Measurements from ENCODE around the gene SPTB. TPM values are rescaled to one million over a fixed set of nuclear protein-coding genes. Genes with fewer than 3 reads are reported as not detected.
"Not testable (repeated sequence)": the region's sequence is repeated elsewhere in the genome, so short reads cannot be mapped to it uniquely, and the experiment has no call there.

SPTB gene
- polyA plus RNA-seq, 1 experiment, result 0.01 TPM

DNA sequence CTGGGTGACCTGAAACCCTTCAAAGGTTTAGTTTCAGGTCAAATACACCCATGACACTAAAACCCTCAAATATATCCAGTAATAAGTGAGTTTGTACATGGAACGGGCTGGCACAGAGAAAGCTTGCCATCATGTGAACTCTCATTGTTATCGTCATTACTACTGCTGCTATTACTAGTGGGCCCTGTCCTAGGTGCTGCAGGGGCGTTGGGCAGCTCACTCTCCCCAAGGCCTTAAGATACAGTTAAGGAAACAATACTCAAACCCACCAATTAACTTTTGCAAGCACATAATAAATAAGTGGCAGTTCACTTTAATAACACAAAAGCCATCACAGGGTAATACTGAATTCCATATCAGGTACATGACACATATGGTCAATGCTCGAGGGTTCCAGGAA is 71.3 kb downstream of the SPTB start:
- Histone ChIP-seq H3K27me3 (ENCODE audit: control insufficient read depth, insufficient read depth, low read length) (peaks cover 5% of the 10 kb centered on the region), H3K4me3 (ENCODE audit: low read depth, low read length) (no peak overlapping the region), H3K9me3 (ENCODE audit: control insufficient read depth, insufficient read depth, low read length) (no peaks in the 10 kb centered on the region; the same call in 1 of the 2 replicates), H3K27ac (ENCODE audit: low read depth, low read length) (no peak overlapping the region)
- DNase-seq (ENCODE audit: low read depth, low spot score), result no peak
- CTCF ChIA-PET, result interaction anchor here (1.2 to 2.0 kb wide), 2 partner anchors 8 to 15 kb away, joined by 3 to 13 read pairs; no protein-coding TSS in a partner anchor
- no peak for TF ChIP-seq CTCF (IDR thresholded peaks at IDR 0.05; ENCODE audit: low read depth, low read length)
- POLR2A ChIA-PET, result no interaction called here

- TF ChIP-seq CTCF (IDR thresholded peaks at IDR 0.05; ENCODE audit: low read depth, low read length), result no peak
- POLR2A ChIA-PET, result no interaction called here
- no peak for DNase-seq (ENCODE audit: low read depth, low spot score)
- CTCF ChIA-PET, result interaction anchor here (1.1 kb wide), 1 partner anchor 84 kb away, joined by 3 read pairs; no protein-coding TSS in a partner anchor
- H3K4me3 ChIP-seq (ENCODE audit: low read depth, low read length), result no peak overlapping the region
- no peaks in the 10 kb centered on the region; the same call in 1 of the 2 replicates for H3K9me3 ChIP-seq (ENCODE audit: control insufficient read depth, insufficient read depth, low read length)
- H3K27ac ChIP-seq (ENCODE audit: low read depth, low read length), result peak overlapping the region; percentile 83
- peaks cover 5% of the 10 kb centered on the region for H3K27me3 ChIP-seq (ENCODE audit: control insufficient read depth, insufficient read depth, low read length)
These were observed 72.2 kb downstream of the SPTB start for GRCh38 chr14:64807551-64807950.

GRCh38 chr14:64806862-64807495 is 72.7 kb downstream of the SPTB start:
- TF ChIP-seq CTCF (IDR thresholded peaks at IDR 0.05; ENCODE audit: low read depth, low read length), result no peak
- DNase-seq (ENCODE audit: low read depth, low spot score), result no peak
- Histone ChIP-seq H3K4me3 (ENCODE audit: low read depth, low read length) (no peak overlapping the region), H3K27ac (ENCODE audit: low read depth, low read length) (peak overlapping the region; percentile 83), H3K9me3 (ENCODE audit: control insufficient read depth, insufficient read depth, low read length) (no peaks in the 10 kb centered on the region; the same call in 1 of the 2 replicates), H3K27me3 (ENCODE audit: control insufficient read depth, insufficient read depth, low read length) (no peaks in the 10 kb centered on the region)
- ChIA-PET POLR2A (no interaction called here), CTCF (interaction anchor here (1.1 kb wide), 1 partner anchor 84 kb away, joined by 3 read pairs; no protein-coding TSS in a partner anchor)

DNA sequence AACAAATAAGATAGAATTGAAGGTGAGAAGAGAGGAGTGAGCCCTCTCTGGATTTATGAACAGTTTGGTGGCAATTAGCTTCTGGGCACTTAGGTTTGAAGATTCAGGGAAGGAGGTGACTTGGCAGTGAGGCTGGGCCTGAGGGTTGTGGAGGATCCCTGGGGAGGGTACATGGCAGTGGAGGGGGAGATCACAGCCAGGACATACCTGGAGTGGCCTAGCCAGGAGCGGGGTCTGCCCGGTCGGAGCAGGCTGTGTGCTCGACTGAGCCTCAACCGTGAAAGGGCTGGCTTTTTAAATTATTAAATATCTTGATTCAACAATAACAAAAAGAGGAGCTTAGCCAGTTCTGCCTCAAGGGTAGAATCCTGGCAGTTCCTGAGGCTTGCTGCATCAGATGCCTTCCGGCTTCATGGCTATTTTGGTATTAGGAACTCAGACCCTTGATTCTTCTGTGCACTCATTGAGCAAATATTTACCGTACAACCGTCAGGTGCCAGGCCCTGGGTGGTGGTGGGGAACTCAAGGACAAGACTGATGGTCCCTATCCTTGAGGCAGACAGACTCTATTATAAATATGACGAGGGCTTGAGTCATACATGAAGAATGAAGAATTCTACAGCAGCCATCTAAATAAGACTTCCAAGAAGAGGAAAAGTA is 73.4 kb downstream of the SPTB start:
- no peaks in the 10 kb centered on the region for H3K27me3 ChIP-seq (ENCODE audit: control insufficient read depth, insufficient read depth, low read length)
- POLR2A ChIA-PET, result no interaction called here
- CTCF ChIA-PET, result interaction anchor here (1.1 kb wide), 1 partner anchor 85 kb away, joined by 3 read pairs; no protein-coding TSS in a partner anchor
- TF ChIP-seq CTCF (IDR thresholded peaks at IDR 0.05; ENCODE audit: low read depth, low read length), result no peak
- H3K27ac ChIP-seq (ENCODE audit: low read depth, low read length), result peak overlapping the region; percentile 83
- H3K9me3 ChIP-seq (ENCODE audit: control insufficient read depth, insufficient read depth, low read length), result no peaks in the 10 kb centered on the region; the same call in 1 of the 2 replicates
- peak; percentile 59 for DNase-seq (ENCODE audit: low read depth, low spot score)
- no peak overlapping the region for H3K4me3 ChIP-seq (ENCODE audit: low read depth, low read length)

GRCh38 chr14:64805646-64806045 is 74.1 kb downstream of the SPTB start:
- H3K9me3 ChIP-seq (ENCODE audit: control insufficient read depth, insufficient read depth, low read length); CTCF ChIA-PET; H3K4me3 ChIP-seq (ENCODE audit: low read depth, low read length); POLR2A ChIA-PET; H3K27me3 ChIP-seq (ENCODE audit: control insufficient read depth, insufficient read depth, low read length); DNase-seq (ENCODE audit: low read depth, low spot score): not testable (repeated sequence)
- H3K27ac ChIP-seq (ENCODE audit: low read depth, low read length), result peak overlapping the region; percentile 83

Data from AG04450 (cell line).